Fibroblast of peridontal ligament (primary cell): Measurements from ENCODE around the gene ADAMTSL4.
A peak's percentile ranks its signal among the peaks of the same experiment; 100 is the strongest.

Experiments used
- DNase-seq: peaks from one replicate; pipeline ENCODE4 v3.0.0-alpha.2; 2010; ENCODE audit errors: extremely low read depth

ADAMTSL4 gene

DNA sequence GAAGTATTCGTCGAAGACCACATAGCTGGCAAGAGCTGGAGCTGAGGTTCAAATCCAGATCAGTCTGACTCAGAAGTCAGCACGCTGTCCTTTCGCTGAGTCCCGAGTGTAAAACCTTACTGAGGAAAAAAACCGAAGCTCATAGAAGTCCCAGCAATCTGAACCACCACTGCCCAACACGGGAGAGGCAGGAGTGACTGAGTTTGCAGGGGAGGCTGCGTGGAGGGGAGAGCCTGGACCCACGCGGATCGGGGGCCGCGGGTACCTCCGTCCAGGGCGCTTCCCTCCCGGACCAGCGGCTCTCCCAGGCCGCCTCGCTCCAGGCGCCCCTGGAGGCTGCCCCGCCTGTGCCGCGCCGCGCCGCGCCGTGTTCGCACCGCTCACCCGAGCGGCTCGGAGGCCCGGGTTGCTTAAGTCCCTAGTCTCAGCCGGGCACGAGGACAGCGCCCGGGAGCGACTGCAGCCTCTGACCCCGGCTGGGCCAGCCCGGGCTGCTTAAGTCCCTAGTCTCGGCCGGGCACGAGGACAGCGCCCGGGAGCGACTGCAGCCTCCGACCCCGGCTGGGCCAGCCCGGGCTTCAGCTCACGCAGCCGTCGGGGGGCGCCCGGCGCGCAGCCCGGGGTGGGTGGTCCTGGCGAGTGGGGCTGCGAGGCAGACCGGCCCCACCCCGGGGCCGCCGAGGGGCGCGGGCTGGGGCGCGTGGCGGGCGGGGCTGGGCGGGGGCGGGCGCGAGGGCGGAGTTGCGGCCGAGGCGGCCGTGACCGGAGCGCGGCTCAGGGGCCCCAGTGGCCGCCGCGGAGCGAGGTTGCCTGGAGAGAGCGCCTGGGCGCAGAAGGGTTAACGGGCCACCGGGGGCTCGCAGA, at the start of gene ADAMTSL4:
Gene ADAMTSL4 (plus strand): TSS at position 777 of the 864 bp plus-strand sequence. CDS start 2,881 bp downstream, outside the sequence.
- DNase-seq: peak; percentile 69

DNA sequence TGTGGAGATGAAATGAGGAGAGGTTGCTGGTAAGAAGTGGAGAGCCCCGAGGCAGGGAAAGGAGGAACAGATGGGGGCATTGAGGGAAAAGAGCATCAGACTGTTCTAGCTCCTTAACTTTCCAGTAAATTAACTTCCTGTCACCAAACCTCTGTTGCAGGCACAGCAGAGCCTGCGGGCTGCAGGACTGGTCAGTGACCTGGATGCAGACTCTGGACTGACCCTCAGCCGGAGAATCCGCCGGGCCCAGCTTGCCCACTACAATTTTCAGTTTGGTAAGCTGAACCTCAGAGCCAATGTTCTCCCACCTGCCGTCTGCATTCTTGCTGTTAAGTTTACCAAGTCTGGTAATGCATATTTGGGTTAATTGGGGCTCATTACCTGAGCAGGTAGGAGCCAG, 43.8 kb upstream of the ADAMTSL4 start:
- DNase-seq: no peak

DNA sequence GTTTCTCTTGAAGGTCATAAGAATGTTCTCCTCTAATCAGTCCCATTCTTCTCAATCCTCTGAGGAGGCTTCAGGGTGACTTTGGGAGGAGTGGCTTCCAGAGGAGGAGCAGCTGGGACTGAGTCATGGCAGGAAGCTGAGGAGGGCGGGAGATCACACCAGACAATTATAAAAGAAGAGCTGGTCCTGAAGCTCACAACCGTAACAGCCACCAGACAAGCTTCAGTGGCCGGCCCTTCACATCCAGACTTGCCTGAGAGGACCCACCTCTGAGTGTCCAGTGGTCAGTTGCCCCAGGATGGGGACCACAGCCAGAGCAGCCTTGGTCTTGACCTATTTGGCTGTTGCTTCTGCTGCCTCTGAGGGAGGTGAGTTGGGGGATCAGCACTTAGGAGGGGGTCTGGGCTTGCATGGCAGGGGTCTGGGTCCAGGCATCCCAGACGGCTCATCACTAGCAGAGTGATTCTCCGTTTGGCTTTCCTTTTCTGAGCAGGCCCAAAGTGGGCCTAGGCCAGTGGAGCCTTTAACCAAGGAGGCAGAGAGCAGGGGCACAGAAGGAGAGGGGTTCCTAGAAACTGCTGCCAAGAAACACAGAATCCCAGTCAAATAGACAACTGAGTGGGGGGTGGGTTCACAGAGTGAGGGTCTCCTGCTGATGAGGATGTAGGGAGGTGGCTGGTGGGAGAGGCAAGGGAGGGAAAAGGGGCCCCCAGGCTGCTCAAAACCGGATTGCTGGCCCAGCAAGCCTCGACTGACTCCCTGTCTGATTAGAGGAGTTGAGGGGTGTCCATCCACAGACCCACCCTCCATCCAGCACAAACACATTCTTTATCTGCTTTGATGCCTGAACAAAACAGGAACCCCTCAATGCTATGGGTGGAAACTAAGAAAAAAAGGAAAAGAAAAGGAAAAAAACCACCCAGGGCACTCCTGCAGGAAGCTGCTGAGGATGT, 41.0 kb upstream of the ADAMTSL4 start, which contains the start of gene ECM1:
Gene ECM1 (plus strand): TSS at position 198 of the 953 bp plus-strand sequence. CDS start 101 bp downstream, at position 299.
- DNase-seq: peak; percentile 75

GRCh38 chr1:150508982-150509381, 40.2 kb upstream of the ADAMTSL4 start:
- peak; percentile 18 for DNase-seq

DNA sequence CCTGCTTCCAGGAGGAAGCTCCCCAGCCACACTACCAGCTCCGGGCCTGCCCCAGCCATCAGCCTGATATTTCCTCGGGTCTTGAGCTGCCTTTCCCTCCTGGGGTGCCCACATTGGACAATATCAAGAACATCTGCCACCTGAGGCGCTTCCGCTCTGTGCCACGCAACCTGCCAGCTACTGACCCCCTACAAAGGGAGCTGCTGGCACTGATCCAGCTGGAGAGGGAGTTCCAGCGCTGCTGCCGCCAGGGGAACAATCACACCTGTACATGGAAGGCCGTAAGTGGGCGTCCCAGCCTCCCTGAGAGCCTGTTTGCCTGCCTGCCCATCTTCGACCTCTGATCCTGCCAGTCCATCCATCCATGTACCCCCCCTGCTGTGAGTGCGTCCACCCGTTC, 37.7 kb upstream of the ADAMTSL4 start:
- DNase-seq: no peak

GRCh38 chr1:150511985-150512660, 37.1 kb upstream of the ADAMTSL4 start:
- DNase-seq: no peak

GRCh38 chr1:150512846-150513245, 36.4 kb upstream of the ADAMTSL4 start:
- DNase-seq: peak; percentile 24

- peak; percentile 16 for DNase-seq
Observed at GRCh38 chr1:150513351-150513791, 35.8 kb upstream of the ADAMTSL4 start.

- DNase-seq: no peak
Observed at GRCh38 chr1:150514260-150514659, 34.9 kb upstream of the ADAMTSL4 start.

DNA sequence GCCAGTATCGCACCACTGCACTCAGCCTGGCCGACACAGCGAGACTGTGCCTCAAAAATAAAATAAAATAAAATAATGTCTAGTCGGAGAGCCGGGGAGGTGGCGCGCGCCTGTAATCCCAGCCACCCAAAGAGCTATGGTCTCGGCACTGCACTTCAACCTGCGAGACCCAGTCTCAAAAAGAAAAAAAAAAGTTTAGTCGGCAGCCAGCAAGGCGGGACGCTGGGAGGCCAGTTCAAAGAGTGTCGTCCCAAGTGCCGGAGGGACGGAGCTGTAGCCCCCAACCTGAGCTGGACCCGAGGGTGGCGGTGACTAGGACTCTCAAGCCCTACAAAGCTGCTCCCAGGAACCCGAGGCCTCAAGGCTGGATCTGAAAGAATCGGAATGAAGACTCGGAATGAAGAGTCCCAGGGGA, 34.3 kb upstream of the ADAMTSL4 start:
- DNase-seq: no peak

DNA sequence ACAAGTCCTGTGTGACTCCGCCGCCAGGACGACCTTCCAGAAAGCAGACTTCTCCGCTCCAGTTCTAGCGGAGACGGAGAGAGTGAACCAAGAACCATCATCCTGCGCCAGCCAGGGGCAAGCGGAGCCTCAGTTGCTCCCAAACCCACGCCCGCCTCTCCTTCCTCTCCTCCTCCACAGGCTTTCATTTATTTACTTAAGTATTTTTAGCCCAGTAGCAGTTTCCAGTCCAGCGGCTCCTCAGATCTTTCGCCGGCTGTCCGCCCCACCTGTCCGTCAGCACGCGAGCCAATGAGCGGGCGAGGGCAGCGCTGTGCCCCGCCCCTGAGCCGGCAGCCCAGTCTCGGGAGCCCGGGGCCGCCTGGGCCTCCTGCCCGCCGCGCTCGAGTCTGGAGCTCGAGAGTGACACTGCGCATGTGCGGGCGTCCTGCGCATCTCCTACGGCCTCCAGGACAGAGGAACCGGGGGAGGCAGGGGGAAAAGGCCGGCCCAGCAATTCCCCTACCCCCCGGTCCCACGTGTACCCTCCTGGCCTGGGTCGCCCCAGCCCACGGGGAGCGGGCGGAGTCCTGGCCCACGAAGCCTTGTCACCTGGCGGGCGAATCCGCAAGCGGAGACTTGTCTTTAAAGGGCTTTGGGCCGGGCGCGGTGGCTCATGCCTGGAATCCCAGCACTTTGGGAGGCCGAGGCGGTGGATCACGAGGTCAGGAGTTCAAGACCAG, 33.7 kb upstream of the ADAMTSL4 start, which contains the start of gene FALEC:
Gene FALEC (plus strand): TSS at position 425 of the 722 bp plus-strand sequence.
- DNase-seq: peak; percentile 94

DNA sequence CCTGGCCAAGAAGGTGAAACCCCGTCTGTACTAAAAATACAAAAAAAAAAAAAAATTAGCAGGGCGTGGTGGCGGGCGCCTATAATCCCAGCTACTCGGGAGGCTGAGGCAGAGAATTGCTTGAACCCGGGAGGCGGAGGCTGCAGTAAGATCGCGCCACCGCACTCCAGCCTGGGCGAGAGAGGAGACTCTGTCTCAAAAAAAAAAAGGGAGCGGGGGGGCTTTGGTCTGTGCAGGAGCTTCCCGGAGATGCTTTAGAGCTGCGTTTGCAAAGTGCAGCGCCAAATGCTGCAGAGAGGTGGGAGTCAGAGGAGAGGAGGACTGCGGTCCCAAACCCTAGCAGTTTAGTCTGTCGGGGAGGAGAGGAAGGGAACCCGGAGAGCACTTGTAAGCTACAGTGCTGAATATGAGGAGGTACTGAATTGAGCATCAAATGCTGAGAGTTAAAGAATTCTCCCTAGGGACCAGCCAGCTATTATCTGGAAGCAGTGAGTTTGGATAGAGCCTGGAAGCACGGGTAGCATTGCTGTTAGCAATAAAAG, 33.1 kb upstream of the ADAMTSL4 start:
- DNase-seq: peak; percentile 38

- DNase-seq: no peak
Observed at GRCh38 chr1:150516616-150517015, 32.6 kb upstream of the ADAMTSL4 start.

GRCh38 chr1:150521196-150521968, 27.8 kb upstream of the ADAMTSL4 start:
- DNase-seq: no peak

GRCh38 chr1:150525348-150525747, 23.9 kb upstream of the ADAMTSL4 start:
- no peak for DNase-seq

DNA sequence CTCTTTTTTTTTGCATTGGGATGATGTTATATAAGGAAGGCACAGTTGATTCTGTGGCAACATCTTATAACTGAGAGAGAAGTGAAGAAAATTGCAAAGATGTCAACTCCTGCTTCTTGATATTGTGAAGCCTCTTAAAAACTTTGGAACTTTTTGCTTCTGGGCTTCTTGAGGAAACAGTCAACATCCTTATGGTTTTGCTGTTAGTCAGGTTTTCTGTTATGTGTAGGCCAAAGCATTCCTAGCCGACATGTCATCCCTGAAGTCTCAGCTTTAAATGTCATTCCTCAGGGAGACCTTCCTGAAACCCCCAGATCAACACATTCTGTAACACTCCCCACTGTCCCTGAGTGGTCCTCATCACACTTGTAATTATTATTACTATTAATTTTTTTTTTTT, 21.0 kb upstream of the ADAMTSL4 start:
- peak; percentile 73 for DNase-seq

GRCh38 chr1:150529017-150529416, 20.2 kb upstream of the ADAMTSL4 start:
- peak; percentile 80 for DNase-seq

- no peak for DNase-seq
Observed at GRCh38 chr1:150530491-150531159, 18.6 kb upstream of the ADAMTSL4 start.

GRCh38 chr1:150532860-150533259, 16.3 kb upstream of the ADAMTSL4 start:
- DNase-seq: no peak
